ENCODE results near the gene SMC6. TPM values are rescaled to one million over a fixed set of nuclear protein-coding genes. Genes with fewer than 3 reads are reported as not detected.

Gene SMC6, protein sequence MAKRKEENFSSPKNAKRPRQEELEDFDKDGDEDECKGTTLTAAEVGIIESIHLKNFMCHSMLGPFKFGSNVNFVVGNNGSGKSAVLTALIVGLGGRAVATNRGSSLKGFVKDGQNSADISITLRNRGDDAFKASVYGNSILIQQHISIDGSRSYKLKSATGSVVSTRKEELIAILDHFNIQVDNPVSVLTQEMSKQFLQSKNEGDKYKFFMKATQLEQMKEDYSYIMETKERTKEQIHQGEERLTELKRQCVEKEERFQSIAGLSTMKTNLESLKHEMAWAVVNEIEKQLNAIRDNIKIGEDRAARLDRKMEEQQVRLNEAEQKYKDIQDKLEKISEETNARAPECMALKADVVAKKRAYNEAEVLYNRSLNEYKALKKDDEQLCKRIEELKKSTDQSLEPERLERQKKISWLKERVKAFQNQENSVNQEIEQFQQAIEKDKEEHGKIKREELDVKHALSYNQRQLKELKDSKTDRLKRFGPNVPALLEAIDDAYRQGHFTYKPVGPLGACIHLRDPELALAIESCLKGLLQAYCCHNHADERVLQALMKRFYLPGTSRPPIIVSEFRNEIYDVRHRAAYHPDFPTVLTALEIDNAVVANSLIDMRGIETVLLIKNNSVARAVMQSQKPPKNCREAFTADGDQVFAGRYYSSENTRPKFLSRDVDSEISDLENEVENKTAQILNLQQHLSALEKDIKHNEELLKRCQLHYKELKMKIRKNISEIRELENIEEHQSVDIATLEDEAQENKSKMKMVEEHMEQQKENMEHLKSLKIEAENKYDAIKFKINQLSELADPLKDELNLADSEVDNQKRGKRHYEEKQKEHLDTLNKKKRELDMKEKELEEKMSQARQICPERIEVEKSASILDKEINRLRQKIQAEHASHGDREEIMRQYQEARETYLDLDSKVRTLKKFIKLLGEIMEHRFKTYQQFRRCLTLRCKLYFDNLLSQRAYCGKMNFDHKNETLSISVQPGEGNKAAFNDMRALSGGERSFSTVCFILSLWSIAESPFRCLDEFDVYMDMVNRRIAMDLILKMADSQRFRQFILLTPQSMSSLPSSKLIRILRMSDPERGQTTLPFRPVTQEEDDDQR
- total RNA-seq (2014; rRNA removed; shearing (Covaris generic)) = 30.2 and 37.5 TPM in 2 replicates
- polyA plus RNA-seq (2014; cell fraction: nucleus; rRNA removed) = 32.2 and 40.0 TPM in 2 replicates

DNA sequence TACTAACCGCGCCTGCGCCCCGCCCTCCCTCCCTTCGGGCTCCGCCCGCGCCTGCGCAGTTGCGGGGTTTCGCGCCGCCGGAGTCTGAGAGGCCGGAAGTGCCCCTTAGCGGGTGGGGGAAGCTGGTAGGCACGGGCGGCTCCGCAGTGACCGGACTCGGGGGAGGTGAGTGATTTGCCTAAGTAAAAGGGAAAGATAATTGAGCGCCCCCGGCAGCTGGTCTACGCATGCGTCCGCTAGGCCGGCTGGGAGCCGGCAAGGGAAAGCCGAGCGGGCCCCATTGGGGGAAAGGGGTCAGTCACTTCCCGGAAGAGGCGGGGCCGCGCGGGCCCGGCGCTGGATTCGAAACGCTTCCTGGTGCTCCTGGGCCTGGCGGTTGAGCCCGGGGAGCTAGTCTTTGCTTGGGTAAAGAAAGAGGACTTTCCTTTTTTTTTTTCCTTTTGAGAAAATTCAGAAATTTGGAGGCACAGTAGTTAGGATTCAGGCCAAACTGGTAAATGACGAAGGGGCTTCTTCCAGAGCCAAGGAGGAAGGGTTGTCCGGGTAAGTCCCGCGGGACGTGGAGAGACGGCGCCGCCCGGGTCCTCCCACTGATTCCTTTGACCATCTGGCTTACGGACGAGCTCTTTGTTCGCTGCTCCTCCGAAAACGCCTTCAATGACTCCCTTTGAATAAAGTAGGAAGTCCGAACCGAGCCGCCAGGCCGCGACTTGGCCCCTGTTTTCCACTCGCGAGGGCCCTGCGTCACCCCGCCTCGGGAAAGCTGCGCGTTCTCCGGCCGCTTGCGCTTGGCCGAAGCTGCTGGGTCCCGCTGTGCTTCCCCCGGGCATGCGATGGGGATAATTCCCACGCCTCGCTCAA is at the start of gene SMC6, which contains the start of gene GEN1:
TSS of gene SMC6 (minus strand) at position 8 of the 861 bp plus-strand sequence. CDS start 7,864 bp downstream, outside the sequence.
TSS of gene GEN1 (plus strand) at position 336 of the 861 bp plus-strand sequence. CDS start 5,806 bp downstream, outside the sequence.
- DNase-seq (ENCODE audit: extremely low read depth, low read depth) = peak; percentile 88

DNA sequence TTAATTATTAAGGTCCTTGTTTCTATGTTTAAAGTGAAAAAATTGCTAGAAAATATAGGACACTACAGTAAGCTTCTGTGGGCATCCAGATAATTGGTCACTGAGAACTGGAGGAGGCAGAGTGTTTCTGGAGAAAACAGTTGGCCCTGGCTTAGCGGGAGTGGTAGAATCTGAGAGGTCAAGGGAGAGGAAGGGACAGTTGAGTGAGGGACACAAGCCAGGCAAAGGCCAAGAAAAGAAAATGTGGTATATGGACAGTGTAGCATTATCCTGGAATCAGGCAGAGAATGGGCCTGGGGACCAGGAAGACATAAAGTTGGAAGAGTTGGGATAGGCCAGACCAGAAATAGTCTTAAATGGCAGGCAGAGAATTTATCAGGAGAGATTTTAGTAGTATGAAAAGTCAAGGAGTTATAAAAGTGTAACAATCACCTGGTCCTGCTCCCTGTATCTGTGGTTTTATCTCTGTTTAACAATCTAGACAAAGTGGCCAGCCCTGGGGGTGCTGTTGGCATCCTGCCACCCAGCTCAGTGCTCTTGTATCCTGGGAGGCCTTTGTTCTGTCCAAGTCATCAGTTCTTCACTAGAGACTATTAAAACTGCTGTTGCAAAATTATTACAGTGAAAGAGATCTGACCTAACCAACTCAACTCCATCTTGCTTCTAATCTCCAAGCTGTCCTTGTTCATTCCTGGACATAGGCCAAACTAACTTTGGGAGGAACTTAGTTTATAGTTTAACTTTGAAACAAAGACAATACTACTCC is 47.3 kb upstream of the SMC6 start:
- no peak for DNase-seq (ENCODE audit: extremely low read depth, low read depth)

DNA sequence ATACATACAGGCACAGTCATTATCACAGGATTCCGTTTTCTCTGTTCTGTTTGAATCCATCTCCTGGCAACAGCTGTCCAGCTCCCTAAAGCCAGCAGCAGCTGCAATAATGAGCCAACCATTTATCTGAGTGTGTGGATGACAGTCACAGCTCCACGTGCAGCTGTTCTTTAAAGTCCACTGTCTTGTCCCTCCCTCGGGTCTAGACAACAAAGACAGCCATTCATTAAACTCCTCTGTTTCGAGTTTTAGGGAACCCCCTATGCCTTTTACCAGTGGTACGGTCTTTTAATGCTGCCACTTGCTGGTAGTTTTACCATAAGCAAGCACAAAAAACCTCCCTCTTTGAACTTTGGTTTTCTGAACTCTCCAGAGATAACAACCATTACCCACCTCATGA is 46.6 kb upstream of the SMC6 start:
- DNase-seq (ENCODE audit: extremely low read depth, low read depth) = no peak

DNA sequence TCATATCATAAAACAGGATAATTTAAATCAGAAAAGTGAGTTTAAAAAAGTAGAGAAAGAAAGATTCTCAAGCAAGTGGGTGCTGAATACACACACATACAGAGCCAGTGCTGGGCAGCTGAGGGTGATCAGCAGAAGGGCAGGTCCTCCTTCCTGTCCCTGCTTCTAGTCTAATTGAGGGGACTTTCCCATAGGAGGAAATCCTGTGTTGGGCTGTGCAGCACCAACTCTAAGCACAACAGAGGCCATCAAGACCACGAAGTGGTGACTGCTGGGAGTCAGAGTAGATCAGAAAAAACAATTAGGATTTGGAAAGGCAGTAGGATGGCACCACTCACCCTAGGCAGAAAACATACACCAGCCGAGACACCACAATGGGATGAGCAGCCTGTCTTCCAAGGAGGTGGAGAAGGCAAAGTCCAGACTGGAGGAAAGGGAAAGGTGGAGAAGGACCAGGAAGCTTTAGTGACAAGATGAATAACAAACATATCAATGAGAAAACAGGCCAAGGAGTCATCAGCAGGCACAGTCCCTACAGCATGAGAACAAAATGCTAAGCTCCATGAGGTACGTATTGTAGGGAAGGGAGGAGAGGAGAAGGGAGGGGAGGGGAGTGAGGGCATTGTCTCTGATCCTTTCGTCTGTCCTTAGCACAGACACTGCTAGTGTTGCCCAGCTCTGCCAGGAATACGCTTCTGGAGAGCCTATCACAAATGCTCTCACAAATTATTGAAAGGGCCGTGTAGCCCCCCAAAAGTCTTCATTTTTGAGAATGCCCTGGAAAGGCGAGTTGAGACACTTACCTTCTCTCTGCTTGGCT is 45.9 kb upstream of the SMC6 start:
- no peak for DNase-seq (ENCODE audit: extremely low read depth, low read depth)

DNA sequence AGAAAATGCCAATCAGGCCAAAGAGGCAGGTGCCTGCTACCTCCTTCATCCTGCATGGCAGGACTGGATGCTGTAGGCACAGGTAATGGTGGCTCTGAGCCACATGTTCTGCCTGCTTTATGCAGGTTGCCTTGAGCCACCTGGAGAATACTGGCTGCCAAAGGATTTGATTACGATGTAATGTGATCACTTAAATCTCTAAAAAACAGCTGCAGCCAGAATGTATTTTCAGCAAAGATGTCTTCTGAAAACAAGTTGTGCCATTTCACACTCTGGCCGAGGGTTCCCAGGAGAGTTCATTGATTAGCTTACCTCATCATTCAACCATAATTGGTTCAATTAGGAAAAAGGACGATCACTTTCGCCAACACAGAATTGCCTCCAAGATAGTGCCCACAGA is 44.7 kb upstream of the SMC6 start:
- DNase-seq (ENCODE audit: extremely low read depth, low read depth) = no peak

DNA sequence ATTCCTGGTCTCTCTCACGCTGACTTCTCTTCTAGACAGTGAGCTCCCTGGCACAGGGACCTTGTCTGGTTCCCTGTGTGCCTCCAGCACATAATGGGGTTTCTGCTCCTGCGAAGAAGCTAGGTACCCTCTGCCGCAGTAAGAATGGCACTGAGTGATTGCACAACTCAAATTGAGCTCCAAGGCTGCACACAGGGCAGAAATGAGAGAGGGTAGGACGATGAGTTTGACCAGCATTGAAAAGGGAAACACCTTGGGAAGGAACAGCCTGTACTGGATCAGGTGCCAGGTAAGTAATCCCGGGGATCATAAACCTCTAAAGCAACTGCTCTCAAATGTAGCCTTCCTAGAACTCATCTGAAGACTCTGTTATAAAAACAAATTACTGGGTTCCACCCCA is 41.7 kb upstream of the SMC6 start:
- no peak for DNase-seq (ENCODE audit: extremely low read depth, low read depth)

DNA sequence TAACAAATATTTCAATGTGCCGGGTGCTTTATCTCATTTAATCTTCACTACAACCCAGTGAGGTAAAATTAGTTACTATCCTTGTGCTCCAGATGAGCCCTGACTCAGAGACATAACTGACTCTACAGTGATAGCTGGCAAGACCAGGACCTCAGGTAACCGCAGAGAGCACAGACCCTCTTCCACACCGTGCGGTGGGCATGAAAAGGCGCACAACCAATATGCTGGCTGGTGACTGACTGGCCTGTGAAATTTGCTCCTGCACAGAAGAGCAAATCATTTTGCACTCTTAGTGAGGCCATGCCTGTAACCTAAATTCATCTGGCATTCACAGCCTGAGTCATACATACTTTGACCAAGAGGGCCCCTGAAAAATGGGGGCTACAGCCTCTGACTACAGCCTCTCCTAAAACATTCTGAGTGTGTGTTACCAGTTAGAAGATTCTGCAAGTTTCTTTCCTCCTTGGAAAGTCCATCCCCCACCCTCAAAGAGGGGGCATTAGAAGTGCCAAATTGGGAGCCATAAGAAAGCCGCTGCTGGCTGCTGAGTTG is 40.3 kb upstream of the SMC6 start:
- DNase-seq (ENCODE audit: extremely low read depth, low read depth) = no peak

DNA sequence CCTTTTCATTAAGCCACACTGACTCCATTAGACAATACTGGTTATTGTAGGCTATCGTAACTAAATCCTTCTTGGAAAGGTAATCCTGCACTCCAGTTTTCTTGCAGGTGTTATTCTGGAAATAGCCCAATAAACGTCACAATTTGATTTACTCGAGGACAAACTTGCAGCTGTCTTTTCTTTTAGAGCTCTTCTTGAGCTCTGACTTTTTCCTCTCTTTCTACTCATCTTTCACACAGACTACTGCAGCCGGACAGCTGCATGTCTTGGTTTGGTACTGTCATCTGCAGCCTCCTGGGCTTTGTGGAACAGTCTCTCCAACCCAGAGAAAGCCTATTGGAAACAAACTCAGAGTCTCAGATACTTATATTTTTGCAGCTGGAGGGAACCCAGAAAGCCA is 39.7 kb upstream of the SMC6 start:
- no peak for DNase-seq (ENCODE audit: extremely low read depth, low read depth)

DNA sequence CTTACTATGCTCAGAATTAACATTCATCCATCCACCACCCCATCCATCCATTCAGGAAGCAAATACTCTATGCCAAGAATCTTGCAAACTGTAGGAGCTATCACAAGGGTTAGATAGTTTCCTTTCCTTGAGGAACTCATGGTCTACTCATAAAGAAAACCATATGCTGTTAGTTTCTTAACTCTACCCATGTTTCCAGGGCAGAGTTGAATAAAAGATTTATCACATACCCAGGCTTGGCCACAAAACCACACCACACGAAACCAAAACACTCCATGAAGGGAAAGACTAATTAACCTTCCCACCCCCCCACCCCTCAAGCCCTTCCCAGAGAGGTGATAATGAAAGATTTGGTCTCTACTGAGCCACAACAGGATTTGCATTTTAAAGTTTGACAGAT is 38.9 kb upstream of the SMC6 start:
- DNase-seq (ENCODE audit: extremely low read depth, low read depth) = no peak

DNA sequence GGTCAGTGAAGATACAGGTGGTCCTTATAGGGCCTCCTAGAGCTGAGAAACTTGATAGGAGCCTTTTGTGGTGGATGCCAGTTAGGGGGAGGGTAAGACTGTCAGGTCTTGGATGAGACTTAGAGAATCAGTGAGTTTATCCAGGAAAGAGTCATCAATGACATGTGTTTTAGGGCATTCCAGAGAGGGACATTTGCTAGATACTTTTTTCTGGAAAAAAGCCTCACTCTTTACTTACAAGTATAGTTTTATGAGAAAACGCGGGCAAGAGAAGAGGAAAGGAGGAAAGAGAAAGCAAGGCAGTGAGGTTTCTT is 38.2 kb upstream of the SMC6 start:
- DNase-seq (ENCODE audit: extremely low read depth, low read depth) = no peak

DNA sequence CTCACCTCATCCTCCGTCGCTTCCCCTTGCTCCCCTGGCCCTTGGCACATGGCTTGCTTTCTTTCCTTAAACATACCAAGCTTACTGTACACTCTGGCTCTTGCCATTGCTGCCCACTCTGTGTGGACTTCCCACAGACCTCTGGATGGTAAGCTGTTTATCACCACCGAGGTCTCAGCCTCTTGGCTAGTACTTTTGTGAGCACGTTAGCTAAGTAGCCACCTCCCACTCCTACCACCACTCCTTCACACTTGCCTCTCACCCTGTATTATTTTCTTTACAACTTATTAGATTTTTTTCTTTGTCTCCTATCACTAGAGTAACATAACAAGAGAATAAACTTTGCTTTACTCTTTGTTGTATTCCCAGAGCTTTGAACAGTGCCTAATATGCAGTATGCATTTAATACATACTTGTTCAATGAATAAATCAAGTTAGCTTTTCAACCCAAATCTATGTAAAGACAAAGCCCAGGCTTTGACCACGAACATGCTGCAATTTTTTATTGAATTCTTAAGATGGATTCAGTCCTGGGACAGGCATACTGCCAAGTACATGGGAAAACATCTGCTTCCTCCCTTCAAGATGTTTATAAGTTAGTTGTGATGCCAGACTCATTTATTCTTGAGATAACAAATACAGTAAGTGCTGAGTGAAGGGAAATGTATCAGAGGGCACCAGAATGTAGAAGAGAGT is 37.7 kb upstream of the SMC6 start:
- DNase-seq (ENCODE audit: extremely low read depth, low read depth) = no peak

DNA sequence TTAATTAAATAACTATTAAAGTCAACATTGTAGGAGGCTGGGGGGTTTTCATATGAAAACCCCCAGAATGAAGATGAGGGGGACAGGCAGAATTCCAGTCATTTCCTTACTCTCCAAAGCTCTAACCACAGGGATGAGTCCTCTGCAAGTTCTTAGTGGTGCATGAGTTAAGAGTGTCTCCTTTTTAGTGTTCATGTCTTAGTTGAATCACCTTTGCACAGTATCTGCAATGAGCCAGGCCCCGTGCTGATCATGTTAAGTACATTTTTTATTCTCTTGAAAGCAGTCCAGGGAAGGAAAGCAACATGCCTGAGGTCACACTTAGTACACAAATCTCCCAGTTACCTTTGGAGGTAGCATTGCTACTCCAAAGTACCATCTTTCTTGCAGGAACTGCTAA is 36.9 kb upstream of the SMC6 start:
- no peak for DNase-seq (ENCODE audit: extremely low read depth, low read depth)

DNA sequence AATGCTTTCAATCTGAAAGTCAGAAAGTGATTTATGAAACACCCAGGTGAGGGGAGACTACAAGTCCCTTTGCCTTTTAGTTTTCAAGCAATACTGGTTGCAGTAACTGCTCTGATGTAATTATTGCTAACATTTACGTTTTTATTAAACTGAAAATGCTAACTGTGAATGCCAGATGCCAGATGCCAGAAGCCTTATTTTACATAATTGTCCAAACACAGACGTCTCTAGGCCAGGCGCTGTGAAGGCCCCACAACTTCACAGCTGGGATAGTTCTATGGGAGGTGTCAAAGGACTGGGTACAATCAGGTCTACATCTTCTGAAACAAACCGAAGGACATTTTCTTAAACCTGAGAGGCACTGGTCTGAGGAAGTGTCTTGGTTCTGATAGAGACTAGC is 35.2 kb upstream of the SMC6 start:
- DNase-seq (ENCODE audit: extremely low read depth, low read depth) = no peak

DNA sequence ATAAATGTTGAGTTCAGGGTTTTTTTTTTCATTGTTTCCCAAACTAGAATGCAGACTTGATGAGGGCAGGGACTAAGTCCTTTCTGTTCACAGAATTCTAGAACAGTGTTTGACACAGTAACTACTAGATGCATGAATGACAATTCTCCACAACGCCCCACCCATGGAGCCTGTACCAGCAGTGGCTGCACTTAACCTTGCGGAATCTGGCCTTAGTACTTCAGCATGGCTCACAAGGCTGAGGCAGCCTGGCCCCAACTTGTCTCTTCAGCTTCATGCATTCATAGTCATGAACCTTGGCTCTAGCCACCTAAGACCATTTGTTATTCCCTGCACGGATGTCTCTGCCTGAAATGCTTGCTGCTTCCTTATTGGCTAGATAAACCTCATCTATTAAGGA is 33.1 kb upstream of the SMC6 start:
- no peak for DNase-seq (ENCODE audit: extremely low read depth, low read depth)

DNA sequence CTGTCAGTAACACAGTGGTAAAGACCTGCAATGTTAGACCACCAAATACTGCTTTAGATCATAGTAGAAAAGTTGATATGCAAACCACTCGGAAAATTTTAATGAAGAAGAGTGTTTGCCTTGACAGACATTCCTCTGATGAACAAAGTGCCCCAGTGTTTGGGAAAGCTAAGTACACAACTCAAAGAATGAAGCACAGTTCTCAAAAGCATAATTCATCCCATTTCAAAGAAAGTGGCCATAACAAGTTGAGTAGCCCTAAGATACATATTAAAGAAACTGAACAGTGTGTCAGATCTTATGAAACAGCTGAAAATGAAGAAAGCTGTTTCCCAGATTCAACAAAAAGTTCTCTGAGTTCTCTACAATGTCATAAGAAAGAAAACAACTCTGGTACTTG is 27.9 kb upstream of the SMC6 start:
- no peak for DNase-seq (ENCODE audit: extremely low read depth, low read depth)

DNA sequence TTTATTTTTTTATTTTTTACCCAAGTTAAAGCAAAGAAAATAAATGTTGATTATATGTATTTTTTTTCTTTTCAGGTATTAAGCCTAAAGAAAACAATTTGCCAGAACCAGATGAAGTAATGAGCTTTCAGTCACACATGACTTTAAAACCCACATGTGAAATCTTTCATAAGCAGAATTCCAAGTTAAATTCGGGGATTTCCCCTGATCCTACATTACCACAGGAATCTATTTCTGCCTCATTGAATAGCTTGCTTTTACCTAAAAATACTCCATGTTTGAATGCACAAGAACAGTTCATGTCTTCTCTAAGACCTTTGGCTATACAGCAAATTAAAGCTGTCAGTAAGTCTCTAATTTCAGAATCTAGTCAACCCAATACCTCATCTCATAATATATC is 26.9 kb upstream of the SMC6 start:
- no peak for DNase-seq (ENCODE audit: extremely low read depth, low read depth)

DNA sequence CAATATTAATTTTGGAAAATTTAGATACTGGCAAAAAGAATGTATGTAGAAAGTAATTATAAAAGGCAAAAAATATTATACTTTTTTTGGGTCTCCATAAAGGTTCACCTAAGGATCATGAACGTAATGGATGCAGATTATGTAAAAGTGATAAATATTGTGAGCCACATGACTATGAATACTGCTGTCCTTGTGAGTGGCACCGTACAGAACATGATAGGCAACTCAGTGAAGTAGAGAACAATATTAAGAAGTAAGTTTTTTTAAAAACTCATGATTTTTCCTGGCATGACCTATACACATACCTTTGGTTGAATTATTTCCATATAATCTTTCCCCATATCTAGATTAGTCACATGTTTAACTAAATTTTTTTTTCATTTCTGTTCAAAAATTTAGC is 18.9 kb upstream of the SMC6 start:
- no peak for DNase-seq (ENCODE audit: extremely low read depth, low read depth)

DNA sequence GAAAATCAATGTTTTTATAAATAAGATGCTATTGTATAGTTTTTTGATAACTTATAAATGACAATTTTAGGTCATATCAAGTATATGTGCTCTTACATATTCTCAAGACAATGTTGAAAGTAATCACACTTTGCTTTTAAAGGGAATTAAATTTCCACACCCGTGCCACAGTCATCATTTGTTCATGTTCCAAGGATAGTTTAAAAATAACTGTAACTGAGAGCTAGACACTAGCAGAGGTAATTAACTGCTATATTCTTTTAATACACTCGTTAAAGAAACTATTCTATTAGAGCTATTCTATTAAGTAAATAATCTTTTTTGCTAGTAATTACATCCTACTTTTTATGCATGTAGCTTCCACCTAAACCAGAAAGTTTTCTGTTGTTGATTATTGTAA is 18.3 kb upstream of the SMC6 start:
- no peak for DNase-seq (ENCODE audit: extremely low read depth, low read depth)
